ENCODE measurements around the gene SVIL. TPM values are rescaled to one million over a fixed set of nuclear protein-coding genes. Genes with fewer than 3 reads are reported as not detected.
"Not testable (repeated sequence)": the region's sequence is repeated elsewhere in the genome, so short reads cannot be mapped to it uniquely, and the experiment has no call there.

The SVIL gene
- total RNA-seq, 4 donors from 2014 or later: 585 to 1,262 (median 942) TPM

DNA sequence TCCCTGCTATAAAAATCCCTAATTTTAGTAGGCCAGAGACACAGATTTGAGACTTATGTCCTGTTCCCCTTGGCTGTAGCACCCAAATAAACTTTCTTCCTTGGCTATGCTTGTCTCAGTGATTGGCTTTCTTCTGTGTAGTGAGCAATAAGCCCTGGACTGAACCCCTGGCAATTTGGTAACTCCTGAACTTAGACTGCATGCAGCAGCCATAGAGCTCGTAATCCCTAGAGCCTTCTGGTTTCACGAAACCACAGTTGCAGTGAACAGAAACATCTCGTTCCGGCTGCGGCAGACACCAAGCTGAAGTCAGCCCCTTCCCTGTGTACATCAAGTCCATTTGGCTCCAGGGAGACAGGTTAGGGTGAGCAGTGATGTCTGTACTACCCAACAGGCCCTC is 173.7 kb downstream of the SVIL start:
- TF ChIP-seq, protein P1, sequence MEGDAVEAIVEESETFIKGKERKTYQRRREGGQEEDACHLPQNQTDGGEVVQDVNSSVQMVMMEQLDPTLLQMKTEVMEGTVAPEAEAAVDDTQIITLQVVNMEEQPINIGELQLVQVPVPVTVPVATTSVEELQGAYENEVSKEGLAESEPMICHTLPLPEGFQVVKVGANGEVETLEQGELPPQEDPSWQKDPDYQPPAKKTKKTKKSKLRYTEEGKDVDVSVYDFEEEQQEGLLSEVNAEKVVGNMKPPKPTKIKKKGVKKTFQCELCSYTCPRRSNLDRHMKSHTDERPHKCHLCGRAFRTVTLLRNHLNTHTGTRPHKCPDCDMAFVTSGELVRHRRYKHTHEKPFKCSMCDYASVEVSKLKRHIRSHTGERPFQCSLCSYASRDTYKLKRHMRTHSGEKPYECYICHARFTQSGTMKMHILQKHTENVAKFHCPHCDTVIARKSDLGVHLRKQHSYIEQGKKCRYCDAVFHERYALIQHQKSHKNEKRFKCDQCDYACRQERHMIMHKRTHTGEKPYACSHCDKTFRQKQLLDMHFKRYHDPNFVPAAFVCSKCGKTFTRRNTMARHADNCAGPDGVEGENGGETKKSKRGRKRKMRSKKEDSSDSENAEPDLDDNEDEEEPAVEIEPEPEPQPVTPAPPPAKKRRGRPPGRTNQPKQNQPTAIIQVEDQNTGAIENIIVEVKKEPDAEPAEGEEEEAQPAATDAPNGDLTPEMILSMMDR (IDR thresholded peaks at IDR 0.05): no peak
- no peak for TF ChIP-seq POLR2AphosphoS5 (IDR thresholded peaks at IDR 0.05)
- TF ChIP-seq POLR2A (IDR thresholded peaks at IDR 0.05): no peak
- no peak for TF ChIP-seq EP300 (IDR thresholded peaks at IDR 0.05)
- peak overlapping the region in 1 of 4 donors; percentile 32 for H3K27ac ChIP-seq
- no peaks in the 10 kb centered on the region for H3K9me3 ChIP-seq
- no peak overlapping the region for H3K4me3 ChIP-seq
- H3K4me1 ChIP-seq: peaks cover 0 to 31% (median 0%) of the 10 kb centered on the region in 3 donors
- no peak for ATAC-seq
- no peaks in the 10 kb centered on the region for H3K27me3 ChIP-seq
- WGBS, 2 donors (ENCODE audit: low coverage in 1 of 2): 64% methylated on average over 4 of the region's 5 CpGs; no CpG with 5 or more reads in 1 of the 2 donors
- peaks cover 7 to 99% of the 10 kb centered on the region in 2 donors for H3K36me3 ChIP-seq

DNA sequence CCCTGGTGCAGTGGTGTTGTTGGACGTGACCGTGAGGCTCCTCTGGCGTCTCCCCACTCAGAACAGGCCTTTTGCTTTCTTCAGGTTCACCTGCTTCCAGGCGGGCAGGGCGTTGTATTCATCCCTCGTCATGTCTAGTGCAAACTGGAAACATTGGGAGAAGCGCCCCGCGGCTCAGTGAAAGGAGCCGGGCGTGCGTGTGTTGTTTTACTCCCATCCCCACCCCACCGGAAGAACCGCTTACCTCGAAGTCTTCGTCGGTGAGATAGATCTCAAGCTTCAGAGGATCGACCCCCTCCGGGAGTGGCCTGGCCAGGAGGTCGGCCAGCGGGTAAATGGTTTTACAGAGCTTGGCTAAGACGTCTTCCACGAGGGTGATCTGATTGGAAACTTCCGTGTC is 176.6 kb downstream of the SVIL start:
- H3K36me3 ChIP-seq: peaks cover 3 to 79% of the 10 kb centered on the region in 2 donors
- not testable (repeated sequence) for ATAC-seq, H3K4me3 ChIP-seq, H3K9me3 ChIP-seq, H3K27me3 ChIP-seq, H3K27ac ChIP-seq
- WGBS, 2 donors (ENCODE audit: low coverage in 1 of 2): 62 to 83% methylated on average over 2 to 15 of the region's 24 CpGs
- H3K4me1 ChIP-seq: peaks cover 0 to 11% (median 0%) of the 10 kb centered on the region in 3 donors

DNA sequence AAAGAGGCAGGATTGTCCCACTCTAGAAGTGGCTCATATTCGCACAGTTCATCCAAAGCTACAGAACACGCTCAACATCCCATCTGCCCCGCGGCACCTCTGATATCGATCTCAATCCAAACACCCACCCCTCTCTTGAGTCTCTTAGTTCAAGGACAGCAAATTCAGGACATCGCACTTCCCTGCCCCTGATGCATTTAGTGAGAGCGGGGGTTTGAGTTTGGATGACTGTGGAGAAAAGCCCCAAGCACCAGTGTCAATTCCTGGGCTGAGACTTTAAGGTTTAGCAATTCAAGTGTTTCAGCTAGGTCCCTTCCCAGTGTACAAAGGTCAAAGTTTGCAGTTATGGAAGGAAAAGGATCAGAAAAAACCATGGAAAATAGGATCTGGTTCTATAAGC is 179.7 kb downstream of the SVIL start:
- Histone ChIP-seq H3K36me3 (peaks cover 0 to 50% of the 10 kb centered on the region in 2 donors), H3K27me3 (no peaks in the 10 kb centered on the region), H3K4me1 (no peaks in the 10 kb centered on the region), H3K9me3 (no peaks in the 10 kb centered on the region), H3K27ac (peak overlapping the region in 1 of 4 donors; percentile 13), H3K4me3 (no peak overlapping the region)
- TF ChIP-seq, protein P1 (IDR thresholded peaks at IDR 0.05): no peak
- TF ChIP-seq EP300 (IDR thresholded peaks at IDR 0.05): no peak
- no peak for TF ChIP-seq POLR2A (IDR thresholded peaks at IDR 0.05)
- TF ChIP-seq POLR2AphosphoS5 (IDR thresholded peaks at IDR 0.05): no peak
- WGBS, 2 donors (ENCODE audit: low coverage in 1 of 2): 78 to 81% methylated on average over 5 to 7 of the region's 7 CpGs
- ATAC-seq: no peak

DNA sequence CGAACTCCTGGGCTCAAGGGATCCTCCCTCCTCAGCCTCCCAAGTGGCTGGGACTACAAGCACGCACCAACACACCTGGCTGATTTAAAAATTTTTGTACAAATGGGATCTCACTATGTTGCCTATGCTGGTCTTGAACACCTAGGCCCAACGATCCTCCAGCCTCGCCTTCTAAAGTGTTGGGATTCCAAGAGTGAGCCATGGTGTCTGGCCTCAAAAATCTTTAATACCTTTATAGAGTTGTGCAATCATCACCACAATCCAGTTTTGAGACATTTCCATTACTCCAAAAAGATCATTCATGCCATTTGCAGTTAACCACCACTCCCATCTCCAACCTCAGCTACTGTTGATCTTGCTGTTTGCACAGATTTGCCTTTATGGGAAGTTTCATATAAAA is 180.5 kb downstream of the SVIL start:
- peaks cover 0 to 41% of the 10 kb centered on the region in 2 donors for H3K36me3 ChIP-seq
- WGBS, 2 donors (ENCODE audit: low coverage in 1 of 2): 73 to 79% methylated on average over 2 to 4 of the region's 4 CpGs
- H3K4me1 ChIP-seq: peaks cover 0 to 4% (median 0%) of the 10 kb centered on the region in 3 donors
- no peak overlapping the region for H3K4me3 ChIP-seq
- H3K27me3 ChIP-seq: no peaks in the 10 kb centered on the region
- no peak overlapping the region for H3K27ac ChIP-seq
- H3K9me3 ChIP-seq: no peaks in the 10 kb centered on the region
- no peak for TF ChIP-seq POLR2AphosphoS5 (IDR thresholded peaks at IDR 0.05)
- TF ChIP-seq, protein P1 (IDR thresholded peaks at IDR 0.05): no peak
- no peak for TF ChIP-seq EP300 (IDR thresholded peaks at IDR 0.05)
- TF ChIP-seq POLR2A (IDR thresholded peaks at IDR 0.05): no peak
- no peak for ATAC-seq

DNA sequence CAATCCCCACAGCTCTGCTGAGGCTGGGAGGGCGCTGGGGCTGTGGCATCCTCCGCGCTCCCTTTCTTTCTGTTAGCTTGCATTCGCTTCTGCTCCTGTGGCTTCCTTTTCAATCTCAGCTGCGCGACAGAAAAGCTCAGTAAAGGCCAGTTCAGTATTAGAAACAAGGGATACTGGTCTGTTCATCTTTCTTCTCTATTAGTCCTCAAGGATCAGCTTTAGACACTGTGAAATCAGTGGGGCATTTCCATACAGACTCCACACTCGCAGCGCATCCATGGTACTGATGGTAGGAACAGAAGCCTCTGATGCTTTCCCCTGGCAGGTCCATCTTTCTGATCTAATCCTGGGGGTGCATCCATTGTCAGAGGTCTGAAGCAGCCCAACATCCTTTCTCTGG is 182.2 kb downstream of the SVIL start:
- peaks cover 0 to 21% (median 0%) of the 10 kb centered on the region in 3 donors for H3K4me1 ChIP-seq
- no peak for TF ChIP-seq POLR2AphosphoS5 (IDR thresholded peaks at IDR 0.05)
- no peak for TF ChIP-seq EP300 (IDR thresholded peaks at IDR 0.05)
- TF ChIP-seq, protein P1 (IDR thresholded peaks at IDR 0.05): no peak
- no peak for TF ChIP-seq POLR2A (IDR thresholded peaks at IDR 0.05)
- no peak overlapping the region for H3K4me3 ChIP-seq
- no peaks in the 10 kb centered on the region for H3K9me3 ChIP-seq
- ATAC-seq: no peak
- H3K27ac ChIP-seq: no peak overlapping the region
- 90 to 97% methylated on average over 5 to 6 of the region's 8 CpGs for WGBS, 2 donors (ENCODE audit: low coverage in 1 of 2)
- peaks cover 0 to 24% of the 10 kb centered on the region in 2 donors for H3K36me3 ChIP-seq
- H3K27me3 ChIP-seq: no peaks in the 10 kb centered on the region
